Measurements from ENCODE around the gene JPH3. TPM values are rescaled to one million over a fixed set of nuclear protein-coding genes. Genes with fewer than 3 reads are reported as not detected.

Gene JPH3
- polyA plus RNA-seq, 1 donor from 2014 or later: 22.2 TPM

GRCh38 chr16:87688876-87689815 is 86.8 kb downstream of the JPH3 start:
- Histone ChIP-seq H3K27me3 (ENCODE audit: insufficient read depth, low read depth, low read length) (no peaks in the 10 kb centered on the region), H4K20me1 (ENCODE audit: insufficient read depth) (no peaks in the 10 kb centered on the region), H3K4me3 (ENCODE audit: low read length) (no peak overlapping the region), H3K9me3 (ENCODE audit: low read length) (no peaks in the 10 kb centered on the region), H3K9ac (ENCODE audit: low read length) (no peak overlapping the region), H3K27ac (ENCODE audit: low read length) (no peak overlapping the region), H3K36me3 (ENCODE audit: insufficient read depth, low read length) (no peaks in the 10 kb centered on the region), H2AFZ (ENCODE audit: low read depth, low read length) (no peak overlapping the region), H3F3A (ENCODE audit: insufficient read depth, low read length, poor library complexity, severe bottlenecking) (no peaks in the 10 kb centered on the region), H3K79me2 (replicated peaks; ENCODE audit: insufficient read depth, low read length) (no peaks in the 10 kb centered on the region), H3K9me2 (ENCODE audit: insufficient read depth, low read length) (no peaks in the 10 kb centered on the region), H3K4me2 (ENCODE audit: low read length) (no peak overlapping the region)
- TF ChIP-seq TAF1 (IDR thresholded peaks at IDR 0.05; ENCODE audit: low read depth): no peak
- TF ChIP-seq CTCF (IDR thresholded peaks at IDR 0.05; ENCODE audit: poor library complexity, severe bottlenecking): no peak

- no peak overlapping the region for H3K9ac ChIP-seq (ENCODE audit: low read length)
- no peaks in the 10 kb centered on the region for H3F3A ChIP-seq (ENCODE audit: insufficient read depth, low read length, poor library complexity, severe bottlenecking)
- H3K9me3 ChIP-seq (ENCODE audit: low read length): no peaks in the 10 kb centered on the region
- H3K9me2 ChIP-seq (ENCODE audit: insufficient read depth, low read length): no peaks in the 10 kb centered on the region
- no peak overlapping the region for H2AFZ ChIP-seq (ENCODE audit: low read depth, low read length)
- no peaks in the 10 kb centered on the region for H3K27me3 ChIP-seq (ENCODE audit: insufficient read depth, low read depth, low read length)
- H3K79me2 ChIP-seq (replicated peaks; ENCODE audit: insufficient read depth, low read length): no peaks in the 10 kb centered on the region
- no peak overlapping the region for H3K27ac ChIP-seq (ENCODE audit: low read length)
- no peaks in the 10 kb centered on the region for H3K36me3 ChIP-seq (ENCODE audit: insufficient read depth, low read length)
- TF ChIP-seq MXI1 (conservative IDR thresholded peaks at IDR 0.05; ENCODE audit: poor library complexity, severe bottlenecking): no peak
- TF ChIP-seq SMC3 (conservative IDR thresholded peaks at IDR 0.05; ENCODE audit: poor library complexity): no peak
- TF ChIP-seq CTCF (IDR thresholded peaks at IDR 0.05; ENCODE audit: poor library complexity, severe bottlenecking): no peak
- TF ChIP-seq REST (IDR thresholded peaks at IDR 0.05; ENCODE audit: borderline replicate concordance): no peak
- TF ChIP-seq RAD21 (conservative IDR thresholded peaks at IDR 0.05): no peak
- TF ChIP-seq EZH2 (IDR thresholded peaks at IDR 0.05; ENCODE audit: borderline replicate concordance, insufficient read depth, low read length, poor library complexity, severe bottlenecking): no peak
- TF ChIP-seq TAF1 (IDR thresholded peaks at IDR 0.05; ENCODE audit: low read depth): no peak
- TF ChIP-seq POLR2AphosphoS5 (IDR thresholded peaks at IDR 0.05): no peak
- no peak for TF ChIP-seq EP300 (conservative IDR thresholded peaks at IDR 0.05; ENCODE audit: poor library complexity, severe bottlenecking)
- no peak overlapping the region for H3K4me2 ChIP-seq (ENCODE audit: low read length)
- H3K4me3 ChIP-seq (ENCODE audit: low read length): no peak overlapping the region
- no peaks in the 10 kb centered on the region for H4K20me1 ChIP-seq (ENCODE audit: insufficient read depth)
Observed at GRCh38 chr16:87689956-87690465, 87.7 kb downstream of the JPH3 start.
